Measurements from ENCODE around the gene CBL. TPM values are rescaled to one million over a fixed set of nuclear protein-coding genes. Genes with fewer than 3 reads are reported as not detected.

Gene CBL
- total RNA-seq, 3 donors from 2014 or later (not counting 1 experiment from before 2014, with no cell fraction given) = 29.0 to 32.5 (median 30.1) TPM

- intact Hi-C loops (cut with micrococcal nuclease) = no loop called here
- Histone ChIP-seq H3K27me3 (ENCODE audit: control insufficient read depth, insufficient read depth, low read length) (no peaks in the 10 kb centered on the region), H3K9me3 (ENCODE audit: control insufficient read depth, insufficient read depth, low read length) (no peaks in the 10 kb centered on the region), H3K4me1 (ENCODE audit: control insufficient read depth, insufficient read depth, low read length) (no peaks in the 10 kb centered on the region), H3K27ac (ENCODE audit: low read length) (no peak overlapping the region), H3K4me3 (ENCODE audit: low read length) (no peak overlapping the region), H3K36me3 (ENCODE audit: control insufficient read depth, insufficient read depth, low read length) (no peaks in the 10 kb centered on the region)
- peaks cover 5 to 9% of the 10 kb centered on the region in 2 donors for H3K4me1 Mint-ChIP-seq
- H3K27ac Mint-ChIP-seq = no peak overlapping the region
- WGBS (ENCODE audit: insufficient coverage) = 89% methylated on average over 2 of the region's 2 CpGs
- peaks cover 14 to 26% of the 10 kb centered on the region in 2 donors for H3K27me3 Mint-ChIP-seq (ENCODE audit: low read depth in 2 of 2)
- no peaks in the 10 kb centered on the region for H3K36me3 Mint-ChIP-seq
- DNase-seq (no peak), ATAC-seq (no peak)
- H3K4me3 Mint-ChIP-seq = no peak overlapping the region
- TF ChIP-seq, protein P1, sequence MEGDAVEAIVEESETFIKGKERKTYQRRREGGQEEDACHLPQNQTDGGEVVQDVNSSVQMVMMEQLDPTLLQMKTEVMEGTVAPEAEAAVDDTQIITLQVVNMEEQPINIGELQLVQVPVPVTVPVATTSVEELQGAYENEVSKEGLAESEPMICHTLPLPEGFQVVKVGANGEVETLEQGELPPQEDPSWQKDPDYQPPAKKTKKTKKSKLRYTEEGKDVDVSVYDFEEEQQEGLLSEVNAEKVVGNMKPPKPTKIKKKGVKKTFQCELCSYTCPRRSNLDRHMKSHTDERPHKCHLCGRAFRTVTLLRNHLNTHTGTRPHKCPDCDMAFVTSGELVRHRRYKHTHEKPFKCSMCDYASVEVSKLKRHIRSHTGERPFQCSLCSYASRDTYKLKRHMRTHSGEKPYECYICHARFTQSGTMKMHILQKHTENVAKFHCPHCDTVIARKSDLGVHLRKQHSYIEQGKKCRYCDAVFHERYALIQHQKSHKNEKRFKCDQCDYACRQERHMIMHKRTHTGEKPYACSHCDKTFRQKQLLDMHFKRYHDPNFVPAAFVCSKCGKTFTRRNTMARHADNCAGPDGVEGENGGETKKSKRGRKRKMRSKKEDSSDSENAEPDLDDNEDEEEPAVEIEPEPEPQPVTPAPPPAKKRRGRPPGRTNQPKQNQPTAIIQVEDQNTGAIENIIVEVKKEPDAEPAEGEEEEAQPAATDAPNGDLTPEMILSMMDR (IDR thresholded peaks at IDR 0.05) = no peak
- no peaks in the 10 kb centered on the region for H3K9me3 Mint-ChIP-seq
Observed at GRCh38 chr11:119329320-119329719, 123.2 kb downstream of the CBL start.

GRCh38 chr11:119330237-119330636 lies 124.1 kb downstream of the CBL start:
- Mint-ChIP-seq H3K36me3 (no peaks in the 10 kb centered on the region), H3K27ac (no peak overlapping the region), H3K27me3 (ENCODE audit: low read depth in 2 of 2) (peaks cover 14 to 26% of the 10 kb centered on the region in 2 donors)

DNA sequence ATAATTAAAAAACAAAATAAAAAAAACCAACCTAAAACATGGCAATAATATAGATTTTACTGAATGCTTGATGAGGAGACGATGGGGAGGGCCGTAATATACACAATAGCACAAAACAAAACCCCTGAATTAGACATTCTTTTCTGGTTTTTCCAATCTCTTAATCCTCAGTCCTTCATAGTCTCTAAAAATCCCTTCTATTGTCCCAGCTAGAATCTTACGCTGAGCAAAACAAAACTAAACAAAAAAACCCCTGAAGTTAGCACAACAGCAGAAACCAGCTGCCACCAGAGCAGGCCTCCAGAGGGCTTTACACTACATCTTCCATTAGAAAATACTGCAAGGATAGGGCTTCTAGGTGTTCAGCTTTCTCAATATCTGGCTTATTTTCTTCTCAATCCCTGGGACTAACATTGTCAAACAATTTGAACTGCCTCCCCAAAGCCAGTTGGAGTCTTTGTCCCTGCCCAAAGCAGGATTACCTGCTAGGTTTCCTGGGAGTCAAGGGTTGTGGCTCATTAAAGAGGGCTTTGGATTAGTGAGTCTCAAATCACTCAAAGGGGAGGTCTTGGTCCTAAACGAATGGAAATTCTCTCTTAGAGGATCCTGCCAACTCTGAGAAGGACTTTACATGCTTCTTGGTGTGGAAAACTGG lies 126.1 kb downstream of the CBL start:
- TF ChIP-seq, protein P1 (IDR thresholded peaks at IDR 0.05) = no peak
- 88% methylated on average over 4 of the region's 4 CpGs for WGBS (ENCODE audit: insufficient coverage)
- Histone ChIP-seq H3K27me3 (ENCODE audit: control insufficient read depth, insufficient read depth, low read length) (no peaks in the 10 kb centered on the region), H3K4me3 (ENCODE audit: low read length) (no peak overlapping the region), H3K27ac (ENCODE audit: low read length) (no peak overlapping the region), H3K36me3 (ENCODE audit: control insufficient read depth, insufficient read depth, low read length) (no peaks in the 10 kb centered on the region), H3K9me3 (ENCODE audit: control insufficient read depth, insufficient read depth, low read length) (no peaks in the 10 kb centered on the region), H3K4me1 (ENCODE audit: control insufficient read depth, insufficient read depth, low read length) (peaks cover 11% of the 10 kb centered on the region)
- intact Hi-C loops (cut with micrococcal nuclease) = no loop called here
- ATAC-seq (no peak), DNase-seq (no peak)
- Mint-ChIP-seq H3K27ac (peak overlapping the region; percentile 91 to 96), H3K4me3 (peak overlapping the region; percentile 21), H3K27me3 (ENCODE audit: low read depth in 2 of 2) (peaks cover 14 to 26% of the 10 kb centered on the region in 2 donors), H3K4me1 (peaks cover 15 to 32% of the 10 kb centered on the region in 2 donors), H3K36me3 (no peaks in the 10 kb centered on the region), H3K9me3 (no peaks in the 10 kb centered on the region)

More at GRCh38 chr11:119330237-119330636, 124.1 kb downstream of the CBL start:
- TF ChIP-seq, protein P1 (IDR thresholded peaks at IDR 0.05) = no peak
- WGBS (ENCODE audit: insufficient coverage) = 28% methylated on average over 1 of the region's 1 CpG
- no peak overlapping the region for H3K27ac ChIP-seq (ENCODE audit: low read length)
- no peaks in the 10 kb centered on the region for H3K27me3 ChIP-seq (ENCODE audit: control insufficient read depth, insufficient read depth, low read length)
- intact Hi-C loops (cut with micrococcal nuclease) = no loop called here
- no peaks in the 10 kb centered on the region for H3K9me3 ChIP-seq (ENCODE audit: control insufficient read depth, insufficient read depth, low read length)
- no peak for ATAC-seq
- H3K4me1 ChIP-seq (ENCODE audit: control insufficient read depth, insufficient read depth, low read length) = peaks cover 8% of the 10 kb centered on the region
- H3K4me3 ChIP-seq (ENCODE audit: low read length) = no peak overlapping the region
- peaks cover 14 to 17% of the 10 kb centered on the region in 2 donors for H3K4me1 Mint-ChIP-seq
- H3K9me3 Mint-ChIP-seq = no peaks in the 10 kb centered on the region
- no peak for DNase-seq
- H3K36me3 ChIP-seq (ENCODE audit: control insufficient read depth, insufficient read depth, low read length) = no peaks in the 10 kb centered on the region
- H3K4me3 Mint-ChIP-seq = no peak overlapping the region

Data from natural killer cell (primary cell).